Activated T-helper 2 cell treated with anti-CD3 and anti-CD28 coated beads, Interferon-gamma antibody, Interleukin-2, Interleukin-4, amounts not matched to agents 10 μg/mL and 5 μg/mL and 100 μg/mL, durations not matched to agents 14 hours and 24 hours and 36 hours (primary cell): ENCODE measurements around the gene FLT3. TPM values are rescaled to one million over a fixed set of nuclear protein-coding genes. Genes with fewer than 3 reads are reported as not detected.

Experiments used
- DNase-seq: peaks from one replicate; pipeline ENCODE4 v3.0.0; 2021; ENCODE audit warnings: low spot score
- H3K27ac Mint-ChIP-seq: one replicate; pipeline ENCODE4 v1.8.0; 2021; ENCODE audit warnings: mixed read lengths
- H3K27me3 Mint-ChIP-seq: one replicate; pipeline ENCODE4 v1.8.0; 2021; ENCODE audit warnings: low read depth, mixed read lengths
- H3K36me3 Mint-ChIP-seq: one replicate; pipeline ENCODE4 v1.8.0; 2021; ENCODE audit warnings: low read depth, mixed read lengths
- H3K4me1 Mint-ChIP-seq: one replicate; pipeline ENCODE4 v1.8.0; 2021; ENCODE audit warnings: low read depth, mixed read lengths
- H3K4me3 Mint-ChIP-seq: one replicate; pipeline ENCODE4 v1.8.0; 2021; ENCODE audit warnings: low read depth, mild to moderate bottlenecking, moderate library complexity, mixed read lengths
- H3K9me3 Mint-ChIP-seq: one replicate; pipeline ENCODE4 v1.8.0; 2021; ENCODE audit warnings: mixed read lengths
- intact Hi-C: fragments of 100-400 bp; cut with micrococcal nuclease; formaldehyde crosslinking; loops from one replicate; pipeline ENCODE4 v1.15.1; 2023
- total RNA-seq: library from RNA; stranded (reverse); gene quantifications from 2 replicates; pipeline ENCODE4 v1.2.3, GENCODE V29; 2022

Gene FLT3
- total RNA-seq, 1 donor from 2014 or later, result not detected

GRCh38 chr13:28002886-28003698 is 97.3 kb downstream of the FLT3 start:
- Mint-ChIP-seq H3K4me1 (no peaks in the 10 kb centered on the region), H3K27ac (no peak overlapping the region), H3K36me3 (no peaks in the 10 kb centered on the region), H3K4me3 (no peak overlapping the region), H3K9me3 (no peaks in the 10 kb centered on the region), H3K27me3 (no peaks in the 10 kb centered on the region)
- DNase-seq, result no peak
- intact Hi-C loops, result no loop called here

- H3K27me3 Mint-ChIP-seq, result no peaks in the 10 kb centered on the region
- intact Hi-C loops, result no loop called here
- no peak overlapping the region for H3K27ac Mint-ChIP-seq
- H3K4me1 Mint-ChIP-seq, result no peaks in the 10 kb centered on the region
- no peaks in the 10 kb centered on the region for H3K36me3 Mint-ChIP-seq
- H3K9me3 Mint-ChIP-seq, result no peaks in the 10 kb centered on the region
- no peak overlapping the region for H3K4me3 Mint-ChIP-seq
- DNase-seq, result no peak
These were observed 98.4 kb downstream of the FLT3 start for GRCh38 chr13:28001837-28002473.

- H3K4me3 Mint-ChIP-seq, result no peak overlapping the region
- H3K9me3 Mint-ChIP-seq, result no peaks in the 10 kb centered on the region
- H3K36me3 Mint-ChIP-seq, result no peaks in the 10 kb centered on the region
- no peak for DNase-seq
- H3K27ac Mint-ChIP-seq, result no peak overlapping the region
- no peaks in the 10 kb centered on the region for H3K4me1 Mint-ChIP-seq
- intact Hi-C loops, result no loop called here
- H3K27me3 Mint-ChIP-seq, result no peaks in the 10 kb centered on the region
These were observed 99.3 kb downstream of the FLT3 start for GRCh38 chr13:28001049-28001448.

GRCh38 chr13:28000567-28000966 is 99.8 kb downstream of the FLT3 start:
- intact Hi-C loops, result no loop called here
- H3K27me3 Mint-ChIP-seq, result no peaks in the 10 kb centered on the region

GRCh38 chr13:27997904-27998522 is 102.4 kb downstream of the FLT3 start:
- Mint-ChIP-seq H3K9me3 (no peaks in the 10 kb centered on the region), H3K4me1 (no peaks in the 10 kb centered on the region), H3K27ac (no peak overlapping the region), H3K27me3 (no peaks in the 10 kb centered on the region), H3K4me3 (no peak overlapping the region), H3K36me3 (no peaks in the 10 kb centered on the region)
- intact Hi-C loops, result no loop called here
- no peak for DNase-seq

More at GRCh38 chr13:28000567-28000966, 99.8 kb downstream of the FLT3 start:
- Mint-ChIP-seq H3K4me1 (no peaks in the 10 kb centered on the region), H3K9me3 (no peaks in the 10 kb centered on the region), H3K36me3 (no peaks in the 10 kb centered on the region), H3K4me3 (no peak overlapping the region), H3K27ac (no peak overlapping the region)
- DNase-seq, result no peak

GRCh38 chr13:27991881-27992280 is 108.5 kb downstream of the FLT3 start:
- DNase-seq, result no peak
- Mint-ChIP-seq H3K4me1 (no peaks in the 10 kb centered on the region), H3K27ac (no peak overlapping the region), H3K36me3 (no peaks in the 10 kb centered on the region), H3K9me3 (no peaks in the 10 kb centered on the region), H3K27me3 (peaks cover 2% of the 10 kb centered on the region), H3K4me3 (no peak overlapping the region)
- intact Hi-C loops, result no loop called here

- H3K4me3 Mint-ChIP-seq, result no peak within 1 kb of the TSS
- intact Hi-C loops, result no loop called here
- no peak for DNase-seq
These were observed 111.9 kb downstream of the FLT3 start, which contains the start of gene URAD for GRCh38 chr13:27988520-27988919. URAD (minus strand) TSS chr13:27988693; CDS start chr13:27988637, 56 bp downstream.

GRCh38 chr13:27985600-27985999 is 114.8 kb downstream of the FLT3 start:
- no peak for DNase-seq
- Mint-ChIP-seq H3K9me3 (no peaks in the 10 kb centered on the region), H3K4me1 (no peaks in the 10 kb centered on the region), H3K27ac (no peak overlapping the region), H3K4me3 (no peak overlapping the region), H3K27me3 (peaks cover 33% of the 10 kb centered on the region), H3K36me3 (no peaks in the 10 kb centered on the region)
- intact Hi-C loops, result loop anchor here (2.0 kb wide), 1 partner anchor 623 kb away; no protein-coding TSS in a partner anchor

More at GRCh38 chr13:27988520-27988919, 111.9 kb downstream of the FLT3 start, which contains the start of gene URAD:
- Mint-ChIP-seq H3K36me3 (no peaks in the 10 kb centered on the region), H3K27me3 (peaks cover 8% of the 10 kb centered on the region), H3K9me3 (no peaks in the 10 kb centered on the region), H3K4me1 (no peaks in the 10 kb centered on the region), H3K27ac (no peak within 1 kb of the TSS)

- Mint-ChIP-seq H3K9me3 (no peaks in the 10 kb centered on the region), H3K36me3 (no peaks in the 10 kb centered on the region), H3K4me1 (peaks cover 2% of the 10 kb centered on the region), H3K27me3 (peaks cover 54% of the 10 kb centered on the region), H3K27ac (no peak overlapping the region), H3K4me3 (no peak overlapping the region)
- intact Hi-C loops, result loop anchor here (5.0 kb wide), 1 partner anchor 605 kb away; no protein-coding TSS in a partner anchor
- DNase-seq, result no peak
These were observed 118.0 kb downstream of the FLT3 start for GRCh38 chr13:27982361-27982760.

GRCh38 chr13:27981006-27981708 is 119.2 kb downstream of the FLT3 start:
- peaks cover 59% of the 10 kb centered on the region for H3K27me3 Mint-ChIP-seq
- intact Hi-C loops, result loop anchor here (5.0 kb wide), 1 partner anchor 604 kb away; no protein-coding TSS in a partner anchor
- no peaks in the 10 kb centered on the region for H3K36me3 Mint-ChIP-seq
- H3K4me3 Mint-ChIP-seq, result no peak overlapping the region
- DNase-seq, result no peak
- H3K9me3 Mint-ChIP-seq, result no peaks in the 10 kb centered on the region
- peaks cover 2% of the 10 kb centered on the region for H3K4me1 Mint-ChIP-seq
- no peak overlapping the region for H3K27ac Mint-ChIP-seq

GRCh38 chr13:27980280-27980998 is 119.9 kb downstream of the FLT3 start:
- Mint-ChIP-seq H3K4me1 (peaks cover 4% of the 10 kb centered on the region), H3K27me3 (peaks cover 66% of the 10 kb centered on the region), H3K36me3 (no peaks in the 10 kb centered on the region), H3K4me3 (no peak overlapping the region), H3K9me3 (no peaks in the 10 kb centered on the region), H3K27ac (no peak overlapping the region)
- intact Hi-C loops, result loop anchor here (5.0 kb wide), 1 partner anchor 603 kb away; no protein-coding TSS in a partner anchor
- DNase-seq, result no peak
